Karpas-422 (cell line): Measurements from ENCODE around the gene RNU7-1. TPM values are rescaled to one million over a fixed set of nuclear protein-coding genes. Genes with fewer than 3 reads are reported as not detected.

ENCODE experiments used
- DNase-seq: peaks from one replicate; pipeline ENCODE4 v3.0.0-alpha.2; 2015
- H2AFZ ChIP-seq: fragments of 200-600 bp; sonication (generic); 2 replicates; pipeline ENCODE4 v1.6.1; 2014; ENCODE audit warnings: antibody characterized with exemption, low read length, mixed read lengths
- H3K27ac ChIP-seq: fragments of 200-600 bp; sonication (generic); 2 replicates; pipeline ENCODE4 v1.5.1; 2014; ENCODE audit warnings: mild to moderate bottlenecking, low read length, moderate library complexity
- H3K27me3 ChIP-seq: fragments of 200-600 bp; sonication (generic); 2 replicates; pipeline ENCODE4 v1.6.1; 2014; ENCODE audit warnings: low read length, mixed read lengths
- H3K36me3 ChIP-seq: fragments of 200-600 bp; sonication (generic); 2 replicates; pipeline ENCODE4 v1.6.1; 2014; ENCODE audit warnings: low read length, mixed read lengths; ENCODE audit not compliant: insufficient read depth
- H3K4me1 ChIP-seq: fragments of 200-600 bp; sonication (generic); 2 replicates; pipeline ENCODE4 v1.6.1; 2014; ENCODE audit warnings: mild to moderate bottlenecking, low read length, mixed read lengths
- H3K4me2 ChIP-seq: fragments of 200-600 bp; sonication (generic); 2 replicates; pipeline ENCODE4 v1.6.1; 2014; ENCODE audit warnings: low read length, low read depth, mild to moderate bottlenecking; ENCODE audit not compliant: poor library complexity, severe bottlenecking
- H3K4me3 ChIP-seq: fragments of 200-600 bp; sonication (generic); 2 replicates; pipeline ENCODE4 v1.5.1; 2014; ENCODE audit warnings: mild to moderate bottlenecking, antibody characterized with exemption, low read length, mixed read lengths
- H3K79me2 ChIP-seq: fragments of 200-600 bp; sonication (generic); 2 replicates; pipeline ENCODE4 v1.6.1; 2014; ENCODE audit warnings: mild to moderate bottlenecking, low read length, mixed read lengths
- H3K9ac ChIP-seq: fragments of 200-600 bp; sonication (generic); 2 replicates; pipeline ENCODE4 v1.6.0; 2014; ENCODE audit warnings: low read length
- H3K9me2 ChIP-seq: fragments of 200-600 bp; sonication (generic), shearing (Covaris generic); replicated peaks from 2 replicates; pipeline ENCODE4 v1.6.0; 2014; ENCODE audit warnings: mild to moderate bottlenecking, low read length, moderate library complexity; ENCODE audit not compliant: insufficient read depth
- H3K9me3 ChIP-seq: fragments of 300-700, 200-600 bp; sonication (generic); 2 replicates; pipeline ENCODE4 v1.6.1; 2014; ENCODE audit warnings: low read length, mixed read lengths
- H4K20me1 ChIP-seq: fragments of 200-600 bp; sonication (generic); 2 replicates; pipeline ENCODE4 v1.6.1; 2014; ENCODE audit warnings: mild to moderate bottlenecking, antibody characterized with exemption, low read length, low read depth; ENCODE audit not compliant: insufficient read depth
- total RNA-seq: library from RNA; depleted of rRNA; stranded (reverse); fragments of >200 nt; shearing (Covaris generic); gene quantifications from 2 replicates; pipeline ENCODE4 v1.2.3, GENCODE V29; 2014; ENCODE audit warnings: low replicate concordance; rRNA removed

RNU7-1 gene
- not detected in 2 replicates for total RNA-seq

DNA sequence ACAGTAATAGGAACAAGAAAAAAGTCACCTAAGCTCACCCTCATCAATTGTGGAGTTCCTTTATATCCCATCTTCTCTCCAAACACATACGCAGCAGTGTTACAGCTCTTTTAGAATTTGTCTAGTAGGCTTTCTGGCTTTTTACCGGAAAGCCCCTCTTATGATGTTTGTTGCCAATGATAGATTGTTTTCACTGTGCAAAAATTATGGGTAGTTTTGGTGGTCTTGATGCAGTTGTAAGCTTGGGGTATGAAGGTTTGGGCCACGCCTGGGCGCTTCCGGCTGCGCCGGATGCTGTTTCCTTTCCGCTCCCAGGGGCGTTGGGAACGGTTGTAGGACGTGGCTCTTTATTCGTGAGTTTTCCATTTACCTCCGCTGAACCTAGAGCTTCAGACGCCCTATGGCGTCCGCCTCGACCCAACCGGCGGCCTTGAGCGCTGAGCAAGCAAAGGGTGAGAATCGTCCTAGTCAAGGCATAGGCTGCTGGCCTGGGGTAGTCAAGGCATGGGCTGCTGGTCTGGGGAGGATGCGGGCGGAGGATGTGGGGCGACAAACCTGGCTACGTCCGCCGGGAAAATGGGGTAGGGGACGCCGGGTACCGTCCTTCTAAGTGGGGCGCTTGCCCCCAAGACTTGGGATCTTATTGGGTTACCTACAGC lies at the start of gene RNU7-1, which contains the start of gene C12orf57:
RNU7-1 (plus strand) TSS at position 95 of the 659 bp plus-strand sequence.
C12orf57 (plus strand) TSS at position 301 of the 659 bp plus-strand sequence; CDS start at position 401, 100 bp downstream.
- no peaks in the 10 kb centered on the region for H3K9me3 ChIP-seq
- H3K9me2 ChIP-seq: no peaks in the 10 kb centered on the region
- H3K36me3 ChIP-seq: no peaks in the 10 kb centered on the region
- H4K20me1 ChIP-seq: no peaks in the 10 kb centered on the region
- H3K27ac ChIP-seq: peak within 1 kb of the TSS; percentile 93
- DNase-seq: peak; percentile 90
- H3K4me1 ChIP-seq: peaks cover 42% of the 10 kb centered on the region
- no peaks in the 10 kb centered on the region for H3K27me3 ChIP-seq
- peak within 1 kb of the TSS; percentile 92 for H3K9ac ChIP-seq
- H3K4me2 ChIP-seq: peak within 1 kb of the TSS; percentile 90
- no peaks in the 10 kb centered on the region for H3K79me2 ChIP-seq
- H2AFZ ChIP-seq: no peak within 1 kb of the TSS; the same call in 1 of the 2 replicates
- H3K4me3 ChIP-seq: peak within 1 kb of the TSS; percentile 92

DNA sequence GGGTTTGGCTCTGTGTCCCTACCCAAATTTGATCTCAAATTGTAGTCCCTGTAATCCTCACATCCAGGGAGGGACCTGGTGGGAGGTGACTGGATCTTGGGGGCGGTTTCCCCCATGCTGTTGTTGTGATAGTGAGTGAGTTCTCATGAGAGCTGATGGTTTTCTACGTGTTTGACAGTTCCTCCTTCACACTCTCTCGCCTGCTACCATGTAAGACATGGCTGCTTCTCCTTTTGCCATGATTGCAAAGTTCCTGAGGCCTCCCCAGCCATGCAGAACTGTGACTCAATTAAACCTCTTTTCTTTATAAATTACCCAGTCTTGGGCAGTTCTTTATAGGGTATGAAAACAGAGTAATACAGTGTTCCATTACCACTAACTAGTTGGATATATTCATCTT lies 49.3 kb upstream of the RNU7-1 start:
- Histone ChIP-seq H2AFZ (no peak overlapping the region), H3K36me3 (no peaks in the 10 kb centered on the region), H4K20me1 (no peaks in the 10 kb centered on the region), H3K79me2 (no peaks in the 10 kb centered on the region), H3K27me3 (no peaks in the 10 kb centered on the region), H3K9me2 (no peaks in the 10 kb centered on the region), H3K27ac (no peak overlapping the region), H3K9ac (no peak overlapping the region), H3K4me3 (no peak overlapping the region), H3K4me1 (peaks cover 14% of the 10 kb centered on the region), H3K9me3 (no peaks in the 10 kb centered on the region), H3K4me2 (no peak overlapping the region)
- no peak for DNase-seq

DNA sequence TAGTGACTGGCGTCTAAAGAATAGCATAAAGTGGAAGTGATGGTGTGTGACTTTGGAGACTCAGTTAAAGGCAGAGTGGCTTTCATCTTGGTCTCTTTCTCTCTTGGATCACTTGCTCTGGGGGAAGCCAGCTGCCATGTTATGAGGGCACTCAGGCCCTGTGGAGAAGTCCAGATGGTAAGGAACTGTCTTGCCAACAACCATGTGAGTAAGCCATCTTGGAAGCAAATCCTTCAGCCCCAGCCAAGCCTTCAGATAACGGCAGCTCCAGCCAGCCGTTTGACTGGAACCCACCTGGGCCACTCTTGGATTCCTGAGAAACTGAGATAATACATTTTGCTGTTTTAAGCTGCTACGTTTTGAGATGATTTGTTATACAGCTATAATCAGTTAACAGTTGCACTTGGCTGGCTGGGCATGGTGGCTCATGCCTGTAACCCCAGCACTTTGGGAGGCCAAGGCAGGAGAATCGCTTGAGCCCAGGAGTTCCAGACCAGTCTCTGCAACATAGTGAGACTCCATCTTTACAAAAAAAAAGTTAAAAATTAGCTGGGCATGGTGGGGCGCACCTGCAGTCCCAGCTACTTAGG lies 46.7 kb upstream of the RNU7-1 start:
- no peaks in the 10 kb centered on the region for H3K27me3 ChIP-seq

DNA sequence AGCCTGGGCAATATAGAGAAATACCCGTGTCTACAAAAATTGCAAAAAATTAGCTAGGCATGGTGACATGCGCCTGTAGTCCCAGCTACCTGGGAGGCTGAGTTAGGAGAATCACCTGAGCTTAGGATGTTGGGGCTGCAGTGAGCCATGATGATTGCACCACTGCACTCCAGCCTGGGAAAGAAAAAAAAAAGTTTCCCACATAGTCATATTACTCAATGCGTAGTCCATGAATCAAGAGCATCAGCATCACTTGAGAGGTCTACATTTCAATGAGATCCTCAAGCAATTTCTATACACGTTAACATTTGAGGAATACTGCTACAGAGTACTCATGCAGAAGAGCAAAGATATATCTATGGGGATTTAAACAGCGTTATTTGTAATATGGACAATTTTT lies 44.2 kb upstream of the RNU7-1 start:
- H3K27me3 ChIP-seq: no peaks in the 10 kb centered on the region
- H3K4me3 ChIP-seq: no peak overlapping the region
- H3K9ac ChIP-seq: no peak overlapping the region
- no peaks in the 10 kb centered on the region for H3K9me2 ChIP-seq
- no peaks in the 10 kb centered on the region for H3K9me3 ChIP-seq
- H3K4me1 ChIP-seq: peaks cover 16% of the 10 kb centered on the region
- H3K27ac ChIP-seq: no peak overlapping the region
- no peaks in the 10 kb centered on the region for H3K36me3 ChIP-seq
- no peaks in the 10 kb centered on the region for H3K79me2 ChIP-seq
- no peaks in the 10 kb centered on the region for H4K20me1 ChIP-seq
- H2AFZ ChIP-seq: no peak overlapping the region
- DNase-seq: no peak
- H3K4me2 ChIP-seq: no peak overlapping the region

More for the DNA sequence above, 46.7 kb upstream of the RNU7-1 start:
- H3K4me1 ChIP-seq: peaks cover 4% of the 10 kb centered on the region; the same call in 1 of the 2 replicates
- no peak for DNase-seq
- no peak overlapping the region for H3K4me3 ChIP-seq
- 0 out of 2 replicates have a peak overlapping the region, but pooled peaks have one; percentile 7 for H3K9ac ChIP-seq
- H4K20me1 ChIP-seq: no peaks in the 10 kb centered on the region
- H3K79me2 ChIP-seq: no peaks in the 10 kb centered on the region
- H3K4me2 ChIP-seq: no peak overlapping the region
- H3K9me2 ChIP-seq: no peaks in the 10 kb centered on the region
- H2AFZ ChIP-seq: no peak overlapping the region
- H3K27ac ChIP-seq: no peak overlapping the region
- H3K9me3 ChIP-seq: no peaks in the 10 kb centered on the region
- no peaks in the 10 kb centered on the region for H3K36me3 ChIP-seq

DNA sequence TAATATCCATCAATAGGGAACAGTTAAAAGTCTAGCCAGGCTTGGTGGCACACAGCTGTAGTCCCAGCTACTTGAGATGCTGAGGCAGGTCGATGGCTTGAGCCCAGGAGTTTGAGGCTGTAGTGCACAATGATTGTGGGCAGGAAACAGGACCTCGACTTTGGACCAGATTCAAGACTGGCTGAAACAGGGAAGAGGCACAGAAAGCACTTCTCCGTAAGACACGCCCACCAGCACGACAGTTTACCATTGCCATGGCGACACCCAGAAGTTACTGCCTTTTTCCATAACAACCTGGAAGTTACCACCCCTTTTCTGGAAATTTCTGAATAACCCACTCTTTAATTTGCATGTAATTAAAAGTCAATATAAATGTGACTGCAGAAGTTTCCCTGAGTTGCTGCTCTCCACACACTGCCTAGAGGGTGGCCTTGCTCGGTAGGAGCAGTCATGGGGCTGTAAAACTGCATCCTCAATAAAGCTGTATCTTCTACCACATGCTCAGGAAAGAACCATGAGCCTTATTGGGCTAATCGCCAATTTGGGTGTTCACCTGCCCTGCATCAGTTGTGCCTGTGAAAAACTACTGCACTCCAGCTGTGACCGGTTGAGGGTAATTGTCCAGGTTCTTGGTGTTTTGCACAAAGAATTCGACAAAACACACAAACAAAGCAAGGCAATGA lies 43.6 kb upstream of the RNU7-1 start:
- Histone ChIP-seq H3K36me3 (no peaks in the 10 kb centered on the region), H3K79me2 (no peaks in the 10 kb centered on the region), H3K4me2 (no peak overlapping the region), H2AFZ (no peak overlapping the region), H4K20me1 (no peaks in the 10 kb centered on the region), H3K4me3 (no peak overlapping the region), H3K9ac (no peak overlapping the region), H3K27ac (no peak overlapping the region), H3K9me3 (no peaks in the 10 kb centered on the region), H3K9me2 (no peaks in the 10 kb centered on the region), H3K27me3 (no peaks in the 10 kb centered on the region), H3K4me1 (peaks cover 19% of the 10 kb centered on the region)
- no peak for DNase-seq

DNA sequence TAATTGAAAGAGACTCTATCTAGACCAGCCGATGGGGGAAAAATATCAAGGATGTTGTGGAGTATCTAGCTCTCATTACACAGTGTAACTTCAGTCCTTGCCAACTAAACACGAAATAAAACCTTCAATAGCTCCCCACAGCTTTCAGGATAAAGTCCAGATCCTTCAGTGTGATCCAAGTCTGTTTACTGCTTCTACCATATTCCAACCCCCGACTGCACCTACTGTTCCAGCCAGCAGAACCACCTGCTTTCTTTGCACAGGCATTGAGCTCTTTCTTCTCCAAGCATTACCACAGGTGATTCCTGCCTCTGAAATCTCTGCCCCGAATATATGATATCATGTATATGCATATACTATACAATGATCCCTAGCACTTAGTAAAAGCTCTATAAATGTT lies 41.2 kb upstream of the RNU7-1 start:
- Histone ChIP-seq H3K9me2 (no peaks in the 10 kb centered on the region), H3K27ac (no peak overlapping the region), H3K36me3 (no peaks in the 10 kb centered on the region), H3K9me3 (no peaks in the 10 kb centered on the region), H3K4me3 (no peak overlapping the region), H3K4me2 (no peak overlapping the region), H3K79me2 (no peaks in the 10 kb centered on the region), H3K9ac (no peak overlapping the region), H2AFZ (no peak overlapping the region), H3K27me3 (no peaks in the 10 kb centered on the region), H3K4me1 (peaks cover 24% of the 10 kb centered on the region), H4K20me1 (no peaks in the 10 kb centered on the region)
- no peak for DNase-seq

DNA sequence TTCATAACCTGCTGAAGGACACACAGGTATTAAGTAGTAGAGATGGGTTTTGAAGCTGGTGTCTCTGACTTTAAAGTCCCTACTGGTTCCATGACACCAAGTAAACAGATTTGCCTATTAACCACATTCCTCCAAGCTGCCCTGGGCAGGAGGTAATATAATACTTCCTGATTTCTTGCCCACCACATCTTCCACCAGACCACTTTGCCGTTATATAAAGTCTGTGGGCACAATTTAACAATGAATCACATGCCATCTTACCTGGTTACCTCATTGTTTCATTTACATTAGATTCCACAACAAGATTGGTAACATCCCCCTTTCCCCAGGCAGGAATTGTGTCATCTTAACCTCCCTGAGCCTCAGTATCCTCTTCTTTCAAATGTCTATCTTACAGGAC lies 39.9 kb upstream of the RNU7-1 start:
- no peak for DNase-seq
- H2AFZ ChIP-seq: peak overlapping the region; percentile 88
- H3K9ac ChIP-seq: 0 out of 2 replicates have a peak overlapping the region, but pooled peaks have one; percentile 22
- H3K27ac ChIP-seq: no peak overlapping the region; the same call in 1 of the 2 replicates
- no peaks in the 10 kb centered on the region for H3K9me3 ChIP-seq
- H3K36me3 ChIP-seq: no peaks in the 10 kb centered on the region
- peak overlapping the region; percentile 71; the same call in 1 of the 2 replicates for H3K4me3 ChIP-seq
- no peaks in the 10 kb centered on the region for H4K20me1 ChIP-seq
- H3K79me2 ChIP-seq: no peaks in the 10 kb centered on the region
- H3K27me3 ChIP-seq: no peaks in the 10 kb centered on the region
- H3K9me2 ChIP-seq: no peaks in the 10 kb centered on the region
- peaks cover 24% of the 10 kb centered on the region for H3K4me1 ChIP-seq
- H3K4me2 ChIP-seq: peak overlapping the region; percentile 84
